ENCODE results near the gene G6PC1. TPM values are rescaled to one million over a fixed set of nuclear protein-coding genes. Genes with fewer than 3 reads are reported as not detected.
A peak's percentile ranks its signal among the peaks of the same experiment; 100 is the strongest.
"Not testable (repeated sequence)": the region's sequence is repeated elsewhere in the genome, so short reads cannot be mapped to it uniquely, and the experiment has no call there.

G6PC1 gene
- total RNA-seq, 1 donor from 2014 or later = not detected

GRCh38 chr17:42918902-42919521 lies 18.4 kb downstream of the G6PC1 start:
- no peak overlapping the region for H3K4me3 Mint-ChIP-seq
- no peak overlapping the region for H3K27ac Mint-ChIP-seq
- no peak for DNase-seq (ENCODE audit: low spot score)
- intact Hi-C loops (cut with micrococcal nuclease) = no loop called here
- H3K4me1 Mint-ChIP-seq (ENCODE audit: low read depth) = peaks cover 9% of the 10 kb centered on the region
- H3K27me3 Mint-ChIP-seq (ENCODE audit: insufficient read depth) = peaks cover 16% of the 10 kb centered on the region
- no peaks in the 10 kb centered on the region for H3K36me3 Mint-ChIP-seq (ENCODE audit: low read depth)
- no peaks in the 10 kb centered on the region for H3K9me3 Mint-ChIP-seq

- H3K4me3 Mint-ChIP-seq; intact Hi-C loops (cut with micrococcal nuclease); DNase-seq (ENCODE audit: low spot score); H3K36me3 Mint-ChIP-seq (ENCODE audit: low read depth); H3K9me3 Mint-ChIP-seq; H3K4me1 Mint-ChIP-seq (ENCODE audit: low read depth); H3K27ac Mint-ChIP-seq: not testable (repeated sequence)
- peaks cover 16% of the 10 kb centered on the region for H3K27me3 Mint-ChIP-seq (ENCODE audit: insufficient read depth)
Measured at GRCh38 chr17:42919522-42920077, 19.0 kb downstream of the G6PC1 start.

GRCh38 chr17:42920106-42920900 lies 19.7 kb downstream of the G6PC1 start:
- peaks cover 16% of the 10 kb centered on the region for H3K27me3 Mint-ChIP-seq (ENCODE audit: insufficient read depth)
- H3K4me3 Mint-ChIP-seq = no peak overlapping the region
- H3K36me3 Mint-ChIP-seq (ENCODE audit: low read depth) = no peaks in the 10 kb centered on the region
- H3K9me3 Mint-ChIP-seq = no peaks in the 10 kb centered on the region
- intact Hi-C loops (cut with micrococcal nuclease) = no loop called here
- no peak overlapping the region for H3K27ac Mint-ChIP-seq
- no peak for DNase-seq (ENCODE audit: low spot score)
- H3K4me1 Mint-ChIP-seq (ENCODE audit: low read depth) = peaks cover 9% of the 10 kb centered on the region

GRCh38 chr17:42920922-42921321 lies 20.3 kb downstream of the G6PC1 start:
- Mint-ChIP-seq H3K4me3 (no peak overlapping the region), H3K27ac (no peak overlapping the region), H3K27me3 (ENCODE audit: insufficient read depth) (peaks cover 16% of the 10 kb centered on the region), H3K9me3 (no peaks in the 10 kb centered on the region), H3K4me1 (ENCODE audit: low read depth) (peaks cover 9% of the 10 kb centered on the region), H3K36me3 (ENCODE audit: low read depth) (no peaks in the 10 kb centered on the region)
- intact Hi-C loops (cut with micrococcal nuclease) = no loop called here
- no peak for DNase-seq (ENCODE audit: low spot score)

- no peak for DNase-seq (ENCODE audit: low spot score)
- intact Hi-C loops (cut with micrococcal nuclease) = no loop called here
- H3K27me3 Mint-ChIP-seq (ENCODE audit: insufficient read depth) = peaks cover 13% of the 10 kb centered on the region
- no peak overlapping the region for H3K4me3 Mint-ChIP-seq
- no peaks in the 10 kb centered on the region for H3K9me3 Mint-ChIP-seq
- no peak overlapping the region for H3K27ac Mint-ChIP-seq
- H3K36me3 Mint-ChIP-seq (ENCODE audit: low read depth) = no peaks in the 10 kb centered on the region
- H3K4me1 Mint-ChIP-seq (ENCODE audit: low read depth) = peaks cover 9% of the 10 kb centered on the region
Measured at GRCh38 chr17:42922294-42922693, 21.7 kb downstream of the G6PC1 start.

- intact Hi-C loops (cut with micrococcal nuclease); DNase-seq (ENCODE audit: low spot score); H3K4me3 Mint-ChIP-seq; H3K9me3 Mint-ChIP-seq; H3K27ac Mint-ChIP-seq; H3K36me3 Mint-ChIP-seq (ENCODE audit: low read depth): not testable (repeated sequence)
- H3K4me1 Mint-ChIP-seq (ENCODE audit: low read depth) = peaks cover 11% of the 10 kb centered on the region
- peaks cover 13% of the 10 kb centered on the region for H3K27me3 Mint-ChIP-seq (ENCODE audit: insufficient read depth)
Measured at GRCh38 chr17:42923472-42923871, 22.9 kb downstream of the G6PC1 start.

GRCh38 chr17:42924891-42925290 lies 24.3 kb downstream of the G6PC1 start:
- intact Hi-C loops (cut with micrococcal nuclease) = loop anchor here (5.0 kb wide), 1 partner anchor 348 kb away; the partner anchor contains the start of gene PSMC3IP
- Mint-ChIP-seq H3K27ac (no peak overlapping the region), H3K9me3 (no peaks in the 10 kb centered on the region), H3K4me3 (no peak overlapping the region), H3K27me3 (ENCODE audit: insufficient read depth) (peaks cover 13% of the 10 kb centered on the region), H3K36me3 (ENCODE audit: low read depth) (no peaks in the 10 kb centered on the region), H3K4me1 (ENCODE audit: low read depth) (peaks cover 20% of the 10 kb centered on the region)
- DNase-seq (ENCODE audit: low spot score) = no peak

GRCh38 chr17:42928714-42929496 lies 28.3 kb downstream of the G6PC1 start:
- DNase-seq (ENCODE audit: low spot score) = no peak
- Mint-ChIP-seq H3K27me3 (ENCODE audit: insufficient read depth) (peaks cover 5% of the 10 kb centered on the region), H3K36me3 (ENCODE audit: low read depth) (no peaks in the 10 kb centered on the region), H3K27ac (peak overlapping the region; percentile 47), H3K9me3 (no peaks in the 10 kb centered on the region), H3K4me1 (ENCODE audit: low read depth) (peaks cover 11% of the 10 kb centered on the region), H3K4me3 (no peak overlapping the region)
- intact Hi-C loops (cut with micrococcal nuclease) = loop anchor here (1.0 to 5.0 kb wide), 5 partner anchors 36 to 352 kb away; partner anchors contain the start of genes AARSD1, BECN1 and PSMC3IP

- H3K27ac Mint-ChIP-seq = no peak overlapping the region
- no peaks in the 10 kb centered on the region for H3K9me3 Mint-ChIP-seq
- no peak for DNase-seq (ENCODE audit: low spot score)
- intact Hi-C loops (cut with micrococcal nuclease) = loop anchor here (1.0 to 5.0 kb wide), 5 partner anchors 35 to 352 kb away; partner anchors contain the start of genes AARSD1, BECN1 and PSMC3IP
- H3K27me3 Mint-ChIP-seq (ENCODE audit: insufficient read depth) = peaks cover 5% of the 10 kb centered on the region
- H3K4me1 Mint-ChIP-seq (ENCODE audit: low read depth) = peaks cover 11% of the 10 kb centered on the region
- H3K4me3 Mint-ChIP-seq = no peak overlapping the region
- no peaks in the 10 kb centered on the region for H3K36me3 Mint-ChIP-seq (ENCODE audit: low read depth)
Measured at GRCh38 chr17:42929497-42929844, 28.9 kb downstream of the G6PC1 start.

- Mint-ChIP-seq H3K27me3 (ENCODE audit: insufficient read depth) (peaks cover 16% of the 10 kb centered on the region), H3K4me1 (ENCODE audit: low read depth) (peaks cover 3% of the 10 kb centered on the region), H3K4me3 (no peak overlapping the region), H3K27ac (no peak overlapping the region), H3K9me3 (no peaks in the 10 kb centered on the region), H3K36me3 (ENCODE audit: low read depth) (no peaks in the 10 kb centered on the region)
- DNase-seq (ENCODE audit: low spot score) = no peak
- intact Hi-C loops (cut with micrococcal nuclease) = no loop called here
Measured at GRCh38 chr17:42937712-42938596, 37.4 kb downstream of the G6PC1 start.

GRCh38 chr17:42944211-42944610 lies 43.6 kb downstream of the G6PC1 start:
- peaks cover 6% of the 10 kb centered on the region for H3K36me3 Mint-ChIP-seq (ENCODE audit: low read depth)
- H3K4me1 Mint-ChIP-seq (ENCODE audit: low read depth) = no peaks in the 10 kb centered on the region
- H3K9me3 Mint-ChIP-seq = no peaks in the 10 kb centered on the region
- no peak overlapping the region for H3K4me3 Mint-ChIP-seq
- H3K27me3 Mint-ChIP-seq (ENCODE audit: insufficient read depth) = peaks cover 6% of the 10 kb centered on the region
- intact Hi-C loops (cut with micrococcal nuclease) = no loop called here
- no peak for DNase-seq (ENCODE audit: low spot score)
- no peak overlapping the region for H3K27ac Mint-ChIP-seq

- Mint-ChIP-seq H3K4me1 (ENCODE audit: low read depth) (no peaks in the 10 kb centered on the region), H3K36me3 (ENCODE audit: low read depth) (peaks cover 25% of the 10 kb centered on the region), H3K4me3 (no peak overlapping the region), H3K27me3 (ENCODE audit: insufficient read depth) (no peaks in the 10 kb centered on the region), H3K27ac (no peak overlapping the region), H3K9me3 (no peaks in the 10 kb centered on the region)
- DNase-seq (ENCODE audit: low spot score) = no peak
- intact Hi-C loops (cut with micrococcal nuclease) = no loop called here
Measured at GRCh38 chr17:42946812-42947211, 46.2 kb downstream of the G6PC1 start.

Data from activated T-helper 1 cell treated with anti-CD3 and anti-CD28 coated beads, Interleukin-12 subunit alpha, Interleukin-12 subunit beta, Interleukin-2, Interleukin-4 antibody, amounts not matched to agents 30 ng/mL and 10 ng/mL and 1 ng/mL, durations not matched to agents 14 hours and 24 hours and 36 hours (primary cell).